ENCODE results near the gene GATC.

The GATC gene

GRCh38 chr12:120498870-120499515 lies 52.7 kb downstream of the GATC start:
- DNase-seq, result no peak

GRCh38 chr12:120500581-120500980 lies 54.3 kb downstream of the GATC start:
- no peak for DNase-seq

GRCh38 chr12:120504587-120504986 lies 58.3 kb downstream of the GATC start:
- no peak for DNase-seq

- no peak for DNase-seq
Observed at GRCh38 chr12:120508537-120508936, 62.3 kb downstream of the GATC start.
